Measurements from ENCODE around the gene LRRC52. TPM values are rescaled to one million over a fixed set of nuclear protein-coding genes. Genes with fewer than 3 reads are reported as not detected.

Gene LRRC52
- total and polyA plus RNA-seq, 3 donors from 2014 or later: 3.8 to 29.4 (median 3.8) TPM

GRCh38 chr1:165610866-165611265 lies 67.1 kb downstream of the LRRC52 start:
- Histone ChIP-seq H3K27ac (no peak overlapping the region), H3K36me3 (ENCODE audit: low read depth, missing control alignments) (no peaks in the 10 kb centered on the region), H3K9me3 (no peaks in the 10 kb centered on the region), H3K27me3 (no peaks in the 10 kb centered on the region), H3K4me3 (no peak overlapping the region), H3K4me1 (no peaks in the 10 kb centered on the region)
- no peak for TF ChIP-seq POLR2A (IDR thresholded peaks at IDR 0.05)
- TF ChIP-seq CTCF (IDR thresholded peaks at IDR 0.05): no peak
- 74 to 75% methylated on average over 1 of the region's 1 CpG for WGBS, 2 donors
- DNase-seq: no peak
- intact Hi-C loops (cut with DNase I; ENCODE audit: low total_unique reads): no loop called here

GRCh38 chr1:165612062-165612461 lies 68.3 kb downstream of the LRRC52 start:
- 95 to 97% methylated on average over 3 of the region's 3 CpGs for WGBS, 2 donors
- Histone ChIP-seq H3K9me3 (no peaks in the 10 kb centered on the region), H3K36me3 (ENCODE audit: low read depth, missing control alignments) (no peaks in the 10 kb centered on the region), H3K4me1 (no peaks in the 10 kb centered on the region), H3K27me3 (no peaks in the 10 kb centered on the region), H3K4me3 (no peak overlapping the region), H3K27ac (no peak overlapping the region)
- TF ChIP-seq POLR2A (IDR thresholded peaks at IDR 0.05) (no peak), CTCF (IDR thresholded peaks at IDR 0.05) (no peak)
- intact Hi-C loops (cut with DNase I; ENCODE audit: low total_unique reads): no loop called here
- DNase-seq: no peak

Other genes starting within 250 kb of the LRRC52 start
- gene LMX1A, start 187.3 kb upstream of the LRRC52 start, total RNA-seq: under 1 TPM; 0.62 to 0.94 TPM
- gene LMX1A, start 187.3 kb upstream of the LRRC52 start, polyA plus RNA-seq (ENCODE audit: insufficient read depth, low read depth, low replicate concordance): 2.6 TPM
- gene RXRG, start 98.9 kb upstream of the LRRC52 start, total RNA-seq: 1 to 10 TPM in 1 of 2 donors, under 1 TPM in 1; 0.24 to 1.1 TPM
- gene RXRG, start 98.9 kb upstream of the LRRC52 start, polyA plus RNA-seq (ENCODE audit: insufficient read depth, low read depth, low replicate concordance): 4.0 TPM
- 100 to 1,000 TPM; 209 to 278 TPM for gene MGST3, start 87.2 kb downstream of the LRRC52 start, total RNA-seq
- 190 TPM for gene MGST3, start 87.2 kb downstream of the LRRC52 start, polyA plus RNA-seq (ENCODE audit: insufficient read depth, low read depth, low replicate concordance)
- gene ALDH9A1, start 154.6 kb downstream of the LRRC52 start, total RNA-seq: 100 to 1,000 TPM; 188 to 201 TPM
- gene ALDH9A1, start 154.6 kb downstream of the LRRC52 start, polyA plus RNA-seq (ENCODE audit: insufficient read depth, low read depth, low replicate concordance): 144 TPM
- 100 to 1,000 TPM in 1 of 2 donors, 10 to 100 TPM in 1; 97.5 to 114 TPM for gene TMCO1, start 224.9 kb downstream of the LRRC52 start, total RNA-seq
- 195 TPM for gene TMCO1, start 224.9 kb downstream of the LRRC52 start, polyA plus RNA-seq (ENCODE audit: insufficient read depth, low read depth, low replicate concordance)

All from testis (tissue), 3 donors.